HG03432 (cell line): Measurements from ENCODE around the gene LYST.
"Not testable (repeated sequence)": the region's sequence is repeated elsewhere in the genome, so short reads cannot be mapped to it uniquely, and the experiment has no call there.

Experiments
- ATAC-seq: cut with Tn5 transposase; IDR thresholded peaks from one replicate; pipeline ENCODE4 v1.9.1; 2021; ENCODE audit warnings: mild to moderate bottlenecking, moderate library complexity; ENCODE audit not compliant: unreplicated experiment

The LYST gene

GRCh38 chr1:235663628-235664027, 203.1 kb downstream of the LYST start:
- no peak for ATAC-seq

GRCh38 chr1:235661568-235661967, 205.1 kb downstream of the LYST start:
- no peak for ATAC-seq

- no peak for ATAC-seq
Measured at GRCh38 chr1:235659186-235659771, 207.4 kb downstream of the LYST start.

GRCh38 chr1:235657747-235658526, 208.8 kb downstream of the LYST start:
- no peak for ATAC-seq

- no peak for ATAC-seq
Measured at GRCh38 chr1:235657269-235657668, 209.4 kb downstream of the LYST start.

GRCh38 chr1:235652364-235652763, 214.3 kb downstream of the LYST start:
- ATAC-seq: no peak

GRCh38 chr1:235651170-235651806, 215.4 kb downstream of the LYST start:
- no peak for ATAC-seq

GRCh38 chr1:235650341-235651169, 216.2 kb downstream of the LYST start:
- no peak for ATAC-seq

- peak; percentile 63 for ATAC-seq
Measured at GRCh38 chr1:235649368-235650163, 217.1 kb downstream of the LYST start, which contains the start of gene GNG4. Gene GNG4 (minus strand): TSS chr1:235649784. CDS start chr1:235583838, 65,946 bp downstream.

GRCh38 chr1:235648954-235649367, 217.7 kb downstream of the LYST start:
- peak; percentile 74 for ATAC-seq

- ATAC-seq: no peak
Measured at GRCh38 chr1:235648407-235648907, 218.2 kb downstream of the LYST start.

- not testable (repeated sequence) for ATAC-seq
Measured at GRCh38 chr1:235647537-235647936, 219.2 kb downstream of the LYST start.

- no peak for ATAC-seq
Measured at GRCh38 chr1:235646463-235646862, 220.2 kb downstream of the LYST start.

GRCh38 chr1:235644693-235645305, 221.9 kb downstream of the LYST start:
- ATAC-seq: no peak

- ATAC-seq: no peak
Measured at GRCh38 chr1:235643837-235644692, 222.6 kb downstream of the LYST start.

- peak; percentile 6 for ATAC-seq
Measured at GRCh38 chr1:235642943-235643371, 223.7 kb downstream of the LYST start.

GRCh38 chr1:235642011-235642942, 224.4 kb downstream of the LYST start:
- peak; percentile 77 for ATAC-seq
